ENCODE data around the gene ZC3H11A. TPM values are rescaled to one million over a fixed set of nuclear protein-coding genes. Genes with fewer than 3 reads are reported as not detected.
"Not testable (repeated sequence)": the region's sequence is repeated elsewhere in the genome, so short reads cannot be mapped to it uniquely, and the experiment has no call there.

Gene ZC3H11A
- total RNA-seq, 1 donor from 2014 or later: 71.1 TPM

DNA sequence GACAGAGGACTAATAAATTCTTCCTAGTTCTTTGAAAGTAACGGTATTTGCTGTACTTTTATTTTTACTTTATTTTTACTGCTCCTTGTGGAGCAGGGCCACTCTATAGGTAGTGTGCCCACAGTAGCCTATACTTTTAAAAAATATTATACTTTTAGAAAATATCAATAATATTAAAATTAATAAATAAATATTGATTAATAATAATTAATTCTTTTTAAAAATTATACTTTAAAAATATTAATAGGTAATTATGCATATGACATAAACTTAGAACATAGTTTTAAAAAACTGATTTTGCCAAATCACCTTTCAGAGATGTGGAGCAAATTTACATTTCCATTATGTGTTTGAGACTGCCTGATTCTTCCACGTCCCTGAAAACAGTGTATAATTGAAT is 30.8 kb downstream of the ZC3H11A start:
- Histone ChIP-seq H3K27me3 (ENCODE audit: control insufficient read depth, insufficient read depth, low read length) (no peaks in the 10 kb centered on the region), H3K36me3 (ENCODE audit: control insufficient read depth, insufficient read depth, low read length) (peaks cover 2% of the 10 kb centered on the region), H3K4me3 (ENCODE audit: low read depth, low read length) (no peak overlapping the region)
- no peak for DNase-seq (ENCODE audit: low read depth)
- no peak for TF ChIP-seq CTCF (IDR thresholded peaks at IDR 0.05; ENCODE audit: insufficient read depth, low read length, poor library complexity, severe bottlenecking)

DNA sequence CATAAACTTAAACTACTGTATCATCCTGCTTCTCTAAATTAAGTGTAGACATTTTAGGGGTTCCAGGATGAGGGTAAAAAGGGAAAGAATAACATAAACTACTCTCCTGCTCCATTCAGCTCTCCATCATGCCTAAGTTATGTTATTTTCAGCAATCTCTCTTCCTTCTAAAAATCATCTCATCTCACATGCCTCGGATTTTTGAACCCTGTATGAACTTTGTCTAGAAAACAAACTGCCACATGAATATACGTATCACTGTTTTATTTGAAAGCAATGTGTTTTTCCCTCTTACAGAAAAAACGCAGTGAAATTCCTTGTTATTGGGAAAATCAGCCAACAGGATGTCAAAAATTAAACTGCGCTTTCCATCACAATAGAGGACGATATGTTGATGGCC is 32.6 kb downstream of the ZC3H11A start:
- no peak overlapping the region for H3K4me3 ChIP-seq (ENCODE audit: low read depth, low read length)
- no peaks in the 10 kb centered on the region for H3K27me3 ChIP-seq (ENCODE audit: control insufficient read depth, insufficient read depth, low read length)
- DNase-seq (ENCODE audit: low read depth): no peak
- no peak for TF ChIP-seq CTCF (IDR thresholded peaks at IDR 0.05; ENCODE audit: insufficient read depth, low read length, poor library complexity, severe bottlenecking)
- no peaks in the 10 kb centered on the region for H3K36me3 ChIP-seq (ENCODE audit: control insufficient read depth, insufficient read depth, low read length)

DNA sequence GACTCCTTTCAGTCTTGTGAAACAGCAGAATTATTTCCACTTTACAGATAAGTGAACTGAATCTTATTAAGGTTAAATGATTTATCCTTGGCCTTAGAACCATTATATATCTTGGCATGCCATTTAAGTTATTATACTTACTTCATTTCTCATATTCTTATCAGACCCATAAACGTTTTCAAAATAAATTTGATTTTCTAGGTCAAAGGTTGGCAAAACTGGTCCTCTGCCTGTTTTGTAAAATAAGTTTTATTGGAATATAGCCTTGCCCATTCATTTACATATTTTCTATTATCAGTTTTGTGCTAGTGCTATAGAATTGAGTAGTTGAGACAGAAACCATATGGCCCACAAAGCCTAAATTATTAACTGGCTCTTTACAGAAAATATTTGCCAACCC is 33.1 kb downstream of the ZC3H11A start:
- Histone ChIP-seq H3K4me3 (ENCODE audit: low read depth, low read length) (no peak overlapping the region), H3K36me3 (ENCODE audit: control insufficient read depth, insufficient read depth, low read length) (no peaks in the 10 kb centered on the region), H3K27me3 (ENCODE audit: control insufficient read depth, insufficient read depth, low read length) (no peaks in the 10 kb centered on the region)
- no peak for TF ChIP-seq CTCF (IDR thresholded peaks at IDR 0.05; ENCODE audit: insufficient read depth, low read length, poor library complexity, severe bottlenecking)
- DNase-seq (ENCODE audit: low read depth): no peak

DNA sequence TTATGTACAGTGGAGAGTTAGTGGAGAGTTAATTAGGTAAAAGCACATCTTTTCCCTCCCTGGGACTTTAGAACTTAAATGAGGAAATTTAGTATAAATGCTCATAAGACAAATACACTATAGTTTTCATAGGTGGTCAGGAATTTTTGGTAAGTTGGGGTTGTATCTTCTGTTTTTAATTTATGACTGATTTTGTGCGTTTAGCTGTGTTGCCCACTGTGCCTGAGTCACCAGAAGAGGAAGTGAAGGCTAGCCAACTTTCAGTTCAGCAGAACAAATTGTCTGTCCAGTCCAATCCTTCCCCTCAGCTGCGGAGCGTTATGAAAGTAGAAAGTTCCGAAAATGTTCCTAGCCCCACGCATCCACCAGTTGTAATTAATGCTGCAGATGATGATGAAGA is 33.8 kb downstream of the ZC3H11A start:
- DNase-seq (ENCODE audit: low read depth); H3K36me3 ChIP-seq (ENCODE audit: control insufficient read depth, insufficient read depth, low read length); H3K4me3 ChIP-seq (ENCODE audit: low read depth, low read length); H3K27me3 ChIP-seq (ENCODE audit: control insufficient read depth, insufficient read depth, low read length): not testable (repeated sequence)

DNA sequence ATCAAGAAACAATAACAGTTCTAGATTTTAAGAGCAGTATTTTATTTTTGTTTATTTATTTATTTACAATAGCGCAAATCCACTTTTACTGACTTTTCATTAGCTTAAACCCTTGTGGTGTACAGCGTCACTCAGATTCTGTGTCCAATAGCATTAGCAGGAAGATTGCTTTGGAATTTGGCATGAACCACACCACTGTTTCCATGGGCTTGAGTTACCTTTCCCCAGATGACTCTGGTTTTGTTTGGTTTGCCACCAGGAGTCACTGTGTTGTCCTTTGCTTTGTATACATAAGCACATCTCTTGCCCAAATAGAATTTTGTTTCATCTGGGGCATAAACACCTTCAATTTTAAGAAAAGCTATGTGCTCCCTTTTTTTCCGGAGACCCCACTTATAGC is 40.1 kb downstream of the ZC3H11A start:
- H3K36me3 ChIP-seq (ENCODE audit: control insufficient read depth, insufficient read depth, low read length): no peaks in the 10 kb centered on the region
- no peaks in the 10 kb centered on the region for H3K27me3 ChIP-seq (ENCODE audit: control insufficient read depth, insufficient read depth, low read length)
- no peak overlapping the region for H3K4me3 ChIP-seq (ENCODE audit: low read depth, low read length)
- DNase-seq (ENCODE audit: low read depth): no peak
- peak; percentile 8 for TF ChIP-seq CTCF (IDR thresholded peaks at IDR 0.05; ENCODE audit: insufficient read depth, low read length, poor library complexity, severe bottlenecking)

DNA sequence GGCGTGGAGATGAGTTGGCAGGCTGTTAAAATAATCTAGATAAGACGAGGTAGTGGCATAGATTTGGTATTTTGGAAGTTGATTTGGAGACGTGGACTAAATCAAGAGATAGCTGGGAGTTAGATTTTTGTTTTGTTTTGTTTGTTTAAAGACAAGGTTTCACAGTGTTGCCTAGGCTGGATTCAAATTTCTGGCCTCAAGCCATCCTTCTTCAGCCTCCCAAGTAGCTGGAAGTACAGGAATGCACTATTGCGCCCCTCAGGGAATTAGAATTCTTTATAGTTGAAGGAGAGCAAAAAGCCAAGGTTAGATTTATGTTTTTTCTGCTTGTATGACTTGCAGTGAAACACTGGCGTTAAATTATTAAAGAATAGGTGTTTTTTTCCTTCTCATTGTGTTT is 43.7 kb downstream of the ZC3H11A start:
- no peaks in the 10 kb centered on the region for H3K36me3 ChIP-seq (ENCODE audit: control insufficient read depth, insufficient read depth, low read length)
- H3K27me3 ChIP-seq (ENCODE audit: control insufficient read depth, insufficient read depth, low read length): no peaks in the 10 kb centered on the region
- no peak overlapping the region for H3K4me3 ChIP-seq (ENCODE audit: low read depth, low read length)
- TF ChIP-seq CTCF (IDR thresholded peaks at IDR 0.05; ENCODE audit: insufficient read depth, low read length, poor library complexity, severe bottlenecking): no peak
- no peak for DNase-seq (ENCODE audit: low read depth)

Measured in kidney epithelial cell (primary cell).